Right cardiac atrium (tissue), 5 donors: Measurements from ENCODE around the gene NUB1. TPM values are rescaled to one million over a fixed set of nuclear protein-coding genes. Genes with fewer than 3 reads are reported as not detected.
"Not testable (repeated sequence)": the region's sequence is repeated elsewhere in the genome, so short reads cannot be mapped to it uniquely, and the experiment has no call there.

ENCODE experiments used
- ATAC-seq, 2 donors: fragments of 200-7000 bp; cut with Tn5 transposase; one replicate each; pipeline versions ENCODE4 v1.8.0 to v1.9.1; 2020; ENCODE audit warnings: moderate library complexity in 2 of 2, mild to moderate bottlenecking in 1 of 2
- DNase-seq, 3 donors: peaks; one replicate each; pipeline ENCODE4 v3.0.0-alpha.2; 2020
- H3K27ac ChIP-seq: one replicate; pipeline ENCODE4 v1.5.1; 2013; ENCODE audit warnings: mild to moderate bottlenecking, low read length, control low read depth, moderate library complexity
- H3K27me3 ChIP-seq: one replicate; pipeline ENCODE4 v1.6.1; 2013; ENCODE audit not compliant: control insufficient read depth, insufficient read depth
- H3K4me1 ChIP-seq: one replicate; pipeline ENCODE4 v1.6.1; 2013; ENCODE audit warnings: low read length; ENCODE audit not compliant: control insufficient read depth, insufficient read depth
- H3K4me3 ChIP-seq: one replicate; pipeline ENCODE4 v1.5.1; 2013; ENCODE audit warnings: low read length, control low read depth
- H3K9me3 ChIP-seq: one replicate; pipeline ENCODE4 v1.6.1; 2013; ENCODE audit warnings: low read length; ENCODE audit not compliant: control insufficient read depth
- WGBS: extraction: QIAGEN DNeasy Blood & Tissue Kit; methylation state at CpG from one replicate; pipeline ENCODE4 v1.1.7; 2013; 5-methylcytosine and 5-hydroxymethylcytosine counted together
- intact Hi-C, 4 donors: fragments of 100-400 bp; cut with DNase I; formaldehyde crosslinking; loops; one replicate each; pipeline versions ENCODE4 v1.11.0 to v1.14.0; 2022 to 2023
- long read RNA-seq, 4 donors: library from polyadenylated mRNA; unstranded; transcript quantifications; one replicate each; pipeline ENCODE4 v2.0.0, GENCODE V29; 2020 to 2021
- polyA plus RNA-seq: library from polyadenylated mRNA; stranded (reverse); fragments of 200-250 nt; gene quantifications from one replicate; pipeline ENCODE4 v1.2.3, GENCODE V29; 2013
- total RNA-seq, 4 donors: library from RNA; stranded (reverse); fragmentation: NEBNext Ultra II Directional; extraction: Animal tissue kit (Norgen Biotek cat#: 25700); gene quantifications; one replicate each; pipeline ENCODE4 v1.2.1, GENCODE V29; 2021
- donor health status: healthy with polysubstance abuse.
- donor health status: DM: no; HTN: yes; CAD: no.
- donor health status: DM: no; HTN: no; CAD: no.
- donor health status: DM: no; HTN: yes; CAD: no; lungs with severe emphysema.
- donor health status: DM: yes; HTN: yes; CAD: no.

Gene NUB1, protein sequence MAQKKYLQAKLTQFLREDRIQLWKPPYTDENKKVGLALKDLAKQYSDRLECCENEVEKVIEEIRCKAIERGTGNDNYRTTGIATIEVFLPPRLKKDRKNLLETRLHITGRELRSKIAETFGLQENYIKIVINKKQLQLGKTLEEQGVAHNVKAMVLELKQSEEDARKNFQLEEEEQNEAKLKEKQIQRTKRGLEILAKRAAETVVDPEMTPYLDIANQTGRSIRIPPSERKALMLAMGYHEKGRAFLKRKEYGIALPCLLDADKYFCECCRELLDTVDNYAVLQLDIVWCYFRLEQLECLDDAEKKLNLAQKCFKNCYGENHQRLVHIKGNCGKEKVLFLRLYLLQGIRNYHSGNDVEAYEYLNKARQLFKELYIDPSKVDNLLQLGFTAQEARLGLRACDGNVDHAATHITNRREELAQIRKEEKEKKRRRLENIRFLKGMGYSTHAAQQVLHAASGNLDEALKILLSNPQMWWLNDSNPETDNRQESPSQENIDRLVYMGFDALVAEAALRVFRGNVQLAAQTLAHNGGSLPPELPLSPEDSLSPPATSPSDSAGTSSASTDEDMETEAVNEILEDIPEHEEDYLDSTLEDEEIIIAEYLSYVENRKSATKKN
- total RNA-seq, result 10 to 100 TPM; 33.3 to 42.4 (median 38.6) TPM
- 24.1 TPM for polyA plus RNA-seq
- long read RNA-seq, donor 1, transcript NUB1-201 (15 exons, 3,180 nt), result major isoform, 19 of 40 reads
- long read RNA-seq, donor 1, partial matches to known transcripts, result 8 of 40 reads
- long read RNA-seq, donor 1, other reads (novel, unspliced or antisense), result 8 of 40 reads
- long read RNA-seq, donor 2, transcript NUB1-201 (15 exons, 3,180 nt), result major isoform, 8 of 11 reads
- long read RNA-seq, donor 2, partial matches to known transcripts, result 2 of 11 reads
- long read RNA-seq, donor 2, other reads (novel, unspliced or antisense), result 0 of 11 reads
- long read RNA-seq, donor 3, transcript NUB1-201 (15 exons, 3,180 nt), result minor isoform, 20 of 70 reads
- long read RNA-seq, donor 3, transcript NUB1-203 (9 exons, 1,703 nt), result major isoform, 22 of 70 reads
- long read RNA-seq, donor 3, partial matches to known transcripts, result 13 of 70 reads
- long read RNA-seq, donor 3, other reads (novel, unspliced or antisense), result 15 of 70 reads
- long read RNA-seq, donor 4, transcript NUB1-203 (9 exons, 1,703 nt), result minor isoform, 5 of 32 reads
- long read RNA-seq, donor 4, transcript NUB1-201 (15 exons, 3,180 nt), result major isoform, 13 of 32 reads
- long read RNA-seq, donor 4, partial matches to known transcripts, result 7 of 32 reads
- long read RNA-seq, donor 4, other reads (novel, unspliced or antisense), result 7 of 32 reads

DNA sequence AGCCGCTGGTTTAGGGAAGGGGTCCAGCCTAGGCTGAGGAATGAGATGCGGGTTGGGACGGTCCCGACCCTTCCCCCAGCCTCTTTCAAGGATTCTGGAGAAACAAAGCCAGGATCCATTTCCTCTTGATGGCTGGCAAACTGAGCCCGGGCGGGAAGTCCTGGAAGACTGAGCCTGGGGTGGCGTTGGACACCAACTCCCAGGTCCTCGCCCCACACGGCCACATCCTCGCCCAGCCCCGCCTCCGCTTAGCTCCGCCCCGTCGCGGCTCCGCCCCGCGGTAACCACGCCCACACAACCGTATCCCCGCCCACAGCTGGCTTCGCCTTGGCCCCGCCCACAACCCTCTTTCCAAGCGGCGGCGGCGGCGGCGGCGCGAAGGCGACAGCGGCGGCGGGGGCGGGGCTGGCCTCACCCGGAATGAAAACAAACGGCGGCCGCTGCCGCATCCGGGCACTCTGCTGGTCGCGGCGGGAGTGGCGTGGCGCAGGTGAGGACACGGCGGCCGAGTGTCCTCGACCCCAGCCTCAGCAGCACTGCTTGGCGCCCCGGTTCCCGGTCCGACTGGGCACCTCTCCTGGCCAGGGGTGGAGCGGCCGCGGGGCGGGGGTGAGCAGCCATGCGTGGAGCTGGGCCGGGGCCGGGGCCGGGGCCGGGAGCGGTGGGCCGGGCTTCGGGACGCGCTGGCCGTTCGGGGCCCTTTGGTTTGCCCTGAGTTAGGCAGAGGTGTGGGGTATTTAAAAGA is at the start of gene NUB1:
TSS of gene NUB1 (plus strand) at position 456 of the 745 bp plus-strand sequence. CDS start 3,538 bp downstream, outside the sequence.
- DNase-seq (peak; percentile 90 to 97 (median 97)), ATAC-seq (peak; percentile 99 to 100)
- H3K27me3 ChIP-seq, result no peaks in the 10 kb centered on the region
- H3K4me3 ChIP-seq, result peak within 1 kb of the TSS; percentile 54
- H3K27ac ChIP-seq, result peak within 1 kb of the TSS; percentile 13
- intact Hi-C loops, result no loop called here
- WGBS, result 2% methylated on average over 72 of the region's 72 CpGs
- peaks cover 10% of the 10 kb centered on the region for H3K4me1 ChIP-seq
- no peaks in the 10 kb centered on the region for H3K9me3 ChIP-seq

DNA sequence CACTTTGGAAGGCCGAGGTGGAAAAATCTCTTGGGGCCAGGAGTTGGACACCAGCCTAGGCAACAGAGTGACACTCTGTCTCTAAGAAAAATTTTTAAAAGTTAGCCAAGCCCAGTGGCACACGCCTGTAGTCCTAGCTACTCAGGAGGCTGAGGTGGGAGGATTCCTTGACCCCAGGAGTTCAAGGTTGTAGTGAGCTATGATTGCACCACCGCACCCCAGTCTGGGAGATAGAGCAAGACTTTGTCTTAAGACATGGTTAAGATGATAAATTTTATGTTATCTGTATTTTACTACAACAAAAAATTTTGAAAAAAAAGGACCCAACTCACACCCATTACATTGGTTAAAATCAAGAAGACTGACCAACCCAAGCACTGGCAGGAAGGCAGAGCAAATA is 48.8 kb upstream of the NUB1 start:
- no peak for DNase-seq
- intact Hi-C loops, result no loop called here
- WGBS, result 67% methylated on average over 3 of the region's 3 CpGs
- peaks cover 2% of the 10 kb centered on the region for H3K27me3 ChIP-seq
- no peak overlapping the region for H3K4me3 ChIP-seq
- no peaks in the 10 kb centered on the region for H3K9me3 ChIP-seq
- ATAC-seq, result no peak
- no peak overlapping the region for H3K27ac ChIP-seq
- no peaks in the 10 kb centered on the region for H3K4me1 ChIP-seq

DNA sequence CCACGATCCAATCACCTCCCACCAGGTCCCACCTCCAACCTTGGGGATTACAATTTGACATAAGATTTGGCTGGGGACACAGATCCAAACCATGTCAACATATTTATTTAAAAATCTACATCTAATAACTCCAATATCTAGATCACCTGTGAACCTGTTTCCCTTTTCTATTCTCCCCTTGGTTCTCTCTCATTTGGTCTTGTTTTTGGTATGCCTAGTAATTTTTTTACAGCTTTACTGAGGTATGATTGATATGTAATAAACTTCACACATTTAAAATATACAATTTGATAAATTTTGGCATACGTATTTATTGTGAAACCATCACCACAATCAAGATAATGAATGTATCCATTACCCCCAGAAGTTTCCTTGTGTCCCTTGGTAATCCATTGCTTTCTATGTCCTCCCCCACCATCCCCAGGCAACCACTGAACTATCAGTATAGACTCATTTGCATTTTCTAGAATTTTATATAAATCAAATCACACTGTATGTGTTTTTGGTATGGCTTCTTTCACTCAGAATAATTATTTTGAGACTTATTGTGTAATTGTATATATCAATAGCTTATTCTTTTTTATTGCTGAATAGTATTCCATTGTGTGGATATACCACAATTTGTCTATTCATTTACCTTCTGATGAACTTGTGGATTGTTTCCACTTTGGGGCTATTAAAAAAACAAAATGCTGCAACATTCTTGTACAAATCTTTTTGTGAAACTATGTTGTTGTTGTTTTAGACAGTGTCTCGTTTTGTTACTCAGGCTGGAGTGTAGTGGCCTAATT is 45.2 kb upstream of the NUB1 start:
- peaks cover 2% of the 10 kb centered on the region for H3K27me3 ChIP-seq
- no peak overlapping the region for H3K27ac ChIP-seq
- intact Hi-C loops, result no loop called here
- H3K9me3 ChIP-seq, result no peaks in the 10 kb centered on the region
- H3K4me1 ChIP-seq, result no peaks in the 10 kb centered on the region
- no peak overlapping the region for H3K4me3 ChIP-seq
- WGBS, result 54% methylated on average over 3 of the region's 3 CpGs
- no peak for DNase-seq
- no peak for ATAC-seq

DNA sequence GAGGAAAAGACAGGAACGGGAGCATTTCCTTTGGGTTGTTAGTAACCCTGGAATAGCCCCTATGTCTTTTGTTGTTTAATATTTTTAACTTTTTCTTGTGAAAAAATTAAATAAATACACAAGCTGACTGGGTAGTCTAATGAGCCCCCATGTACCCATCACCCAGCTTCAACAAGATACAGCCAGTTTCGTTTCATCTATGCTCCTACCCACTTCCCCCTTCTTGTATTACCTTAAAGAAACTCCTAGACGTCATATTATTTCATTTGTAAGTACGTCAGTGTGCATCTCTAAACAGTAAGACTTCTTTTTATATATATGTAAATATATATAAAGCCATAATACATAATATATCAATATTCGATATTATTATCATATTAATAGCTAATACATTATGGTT is 42.8 kb upstream of the NUB1 start:
- intact Hi-C loops, result no loop called here

DNA sequence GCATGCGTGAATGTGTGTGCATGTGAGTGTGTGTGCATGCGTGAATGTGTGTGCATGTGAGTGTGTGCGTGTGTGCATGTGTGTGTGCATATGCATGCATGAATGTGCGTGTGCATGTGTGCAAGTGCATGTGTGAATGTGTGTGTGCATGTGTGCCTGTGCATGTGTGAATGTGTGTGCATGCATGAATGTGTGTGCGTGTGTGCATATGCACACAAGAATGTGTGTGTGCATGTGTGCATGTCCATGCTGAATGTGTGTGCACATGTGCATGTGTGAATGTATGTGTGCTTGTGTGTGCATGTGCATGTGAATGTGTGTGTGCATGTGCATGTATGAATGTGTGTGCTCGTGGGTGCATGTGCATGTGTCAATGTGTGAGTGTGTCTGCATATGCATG is 42.1 kb upstream of the NUB1 start:
- no peak for ATAC-seq
- DNase-seq, result no peak
- WGBS, result 95% methylated on average over 6 of the region's 6 CpGs
- no peaks in the 10 kb centered on the region for H3K27me3 ChIP-seq
- no peak overlapping the region for H3K27ac ChIP-seq
- no peaks in the 10 kb centered on the region for H3K4me1 ChIP-seq
- no peaks in the 10 kb centered on the region for H3K9me3 ChIP-seq
- H3K4me3 ChIP-seq, result no peak overlapping the region
- intact Hi-C loops, result no loop called here

More for the DNA sequence above, 42.8 kb upstream of the NUB1 start:
- Histone ChIP-seq H3K9me3 (no peaks in the 10 kb centered on the region), H3K4me1 (no peaks in the 10 kb centered on the region), H3K27ac (no peak overlapping the region), H3K27me3 (no peaks in the 10 kb centered on the region), H3K4me3 (no peak overlapping the region)
- ATAC-seq, result no peak
- 48% methylated on average over 5 of the region's 5 CpGs for WGBS
- no peak for DNase-seq

DNA sequence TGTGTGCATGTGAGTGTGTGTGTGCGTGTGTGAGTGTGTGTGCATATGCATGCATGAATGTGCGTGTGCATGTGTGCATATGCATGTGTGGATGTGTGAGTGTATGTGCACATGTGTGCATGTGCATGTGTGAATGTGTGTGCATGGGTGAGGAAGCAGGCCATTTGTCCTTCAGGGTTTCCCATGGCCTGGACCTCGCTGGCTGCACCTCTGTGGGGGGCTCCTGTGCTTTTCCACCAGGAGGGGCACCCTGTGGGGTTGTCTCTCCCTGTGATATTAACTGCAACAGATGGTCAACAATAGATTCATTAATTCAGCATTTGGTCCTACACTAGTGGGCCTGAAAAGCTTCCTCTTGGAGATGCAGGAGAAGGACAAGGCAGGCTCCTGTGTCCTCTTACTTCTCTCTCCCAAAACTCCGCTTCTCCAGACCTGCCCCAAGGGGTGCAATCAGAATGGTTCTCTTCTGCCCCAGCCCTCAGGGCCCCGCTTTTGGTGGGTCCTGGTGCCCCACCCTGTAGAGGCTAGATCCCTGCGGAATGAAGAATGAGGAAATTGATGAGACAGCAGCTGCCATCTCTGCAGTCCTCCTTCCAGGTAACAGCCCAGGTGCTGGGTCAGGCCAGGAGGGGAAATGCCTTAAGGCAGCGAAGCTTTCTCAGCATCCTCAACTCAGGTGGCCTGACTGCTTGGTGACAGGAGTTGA is 41.5 kb upstream of the NUB1 start:
- no peak overlapping the region for H3K27ac ChIP-seq
- intact Hi-C loops, result loop anchor here (5.0 to 10.0 kb wide), 3 partner anchors 53 to 175 kb away; partner anchors contain the start of gene SMARCD3 (in 2 of the 4)
- H3K27me3 ChIP-seq, result no peaks in the 10 kb centered on the region
- no peaks in the 10 kb centered on the region for H3K9me3 ChIP-seq
- WGBS, result 90% methylated on average over 7 of the region's 7 CpGs
- no peak for ATAC-seq
- H3K4me1 ChIP-seq, result no peaks in the 10 kb centered on the region
- no peak overlapping the region for H3K4me3 ChIP-seq
- no peak for DNase-seq

DNA sequence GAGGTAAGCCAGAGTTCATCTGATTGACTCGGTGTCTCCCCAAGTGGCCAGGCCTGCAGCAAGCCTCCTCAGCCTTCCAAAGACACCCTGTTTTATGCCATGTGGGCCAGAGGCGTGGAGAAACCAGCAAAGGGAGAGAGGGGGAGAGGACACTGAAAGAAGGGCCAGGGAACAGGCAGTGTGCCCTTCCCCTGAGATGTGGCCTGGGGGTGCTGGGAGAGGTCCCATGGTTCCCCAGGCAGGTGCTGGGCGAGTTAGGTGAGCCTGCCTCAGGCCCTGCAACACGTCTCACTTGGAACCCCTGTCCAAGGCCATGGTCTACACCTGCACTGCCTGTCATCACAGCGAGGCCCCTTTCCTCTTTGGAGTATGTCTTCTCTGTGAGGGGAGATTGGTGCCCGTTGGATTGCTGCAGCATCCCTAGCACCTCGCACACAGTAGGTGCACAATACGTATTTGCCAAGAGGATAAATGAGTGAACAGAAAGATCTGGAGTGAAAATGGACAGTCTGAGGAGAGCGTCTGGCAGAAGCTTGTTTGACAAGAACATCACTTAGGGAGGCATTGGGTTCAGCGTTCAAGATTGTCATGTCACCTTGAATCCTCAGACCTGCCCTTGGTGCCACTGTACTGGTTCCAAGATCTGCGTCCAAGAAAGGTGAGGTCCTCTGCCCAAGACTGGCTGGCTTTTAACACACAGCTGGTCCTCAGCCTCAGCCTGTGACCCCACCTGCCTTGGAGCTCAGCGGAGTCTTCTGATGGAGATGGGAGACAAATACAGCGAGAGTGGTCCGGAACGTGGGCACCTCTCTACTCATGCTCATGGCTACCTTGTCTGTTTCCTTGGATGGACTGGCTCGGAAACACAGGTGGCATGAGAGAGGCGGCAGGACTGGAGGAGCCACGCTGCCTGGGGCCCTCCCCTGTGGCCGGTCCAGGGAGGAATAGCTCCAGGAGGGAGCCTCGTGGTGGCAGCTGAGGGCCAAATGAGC is 39.8 kb upstream of the NUB1 start:
- Histone ChIP-seq H3K9me3 (no peaks in the 10 kb centered on the region), H3K4me1 (no peaks in the 10 kb centered on the region), H3K4me3 (no peak overlapping the region), H3K27me3 (no peaks in the 10 kb centered on the region), H3K27ac (no peak overlapping the region)
- intact Hi-C loops, result loop anchor here (5.0 to 10.0 kb wide), 3 partner anchors 54 to 177 kb away; partner anchors contain the start of gene SMARCD3 (in 2 of the 4)
- DNase-seq (no peak), ATAC-seq (no peak)
- 83% methylated on average over 20 of the region's 20 CpGs for WGBS

DNA sequence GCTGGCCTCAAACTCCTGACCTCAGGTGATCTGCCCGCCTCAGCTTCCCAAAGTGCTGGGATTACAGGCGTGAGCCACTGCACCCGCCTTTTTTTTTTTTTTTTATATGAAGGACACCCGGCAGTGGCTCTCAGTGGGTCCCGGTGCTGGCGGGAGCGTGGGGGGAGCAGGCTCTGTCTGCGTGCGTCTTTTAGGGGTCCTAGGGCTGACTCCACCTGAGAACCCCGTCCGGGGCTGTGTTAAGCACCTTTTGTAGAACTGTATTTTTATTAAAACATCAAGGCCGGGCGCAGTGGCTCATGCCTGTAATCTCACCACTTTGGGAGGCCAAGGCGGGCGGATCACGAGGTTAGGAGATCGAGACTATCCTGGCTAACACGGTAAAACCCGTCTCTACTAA is 37.4 kb upstream of the NUB1 start:
- intact Hi-C loops, result loop anchor here (2.0 to 10.0 kb wide), 4 partner anchors 57 to 181 kb away; partner anchors contain the start of gene SMARCD3 (in 2 of the 4)
- not testable (repeated sequence) for H3K27me3 ChIP-seq

More for the DNA sequence above, 37.4 kb upstream of the NUB1 start:
- H3K4me1 ChIP-seq, H3K4me3 ChIP-seq, H3K27ac ChIP-seq, DNase-seq, ATAC-seq, H3K9me3 ChIP-seq: not testable (repeated sequence)
- 83% methylated on average over 19 of the region's 19 CpGs for WGBS
